GM19328 (cell line): Measurements from ENCODE around the gene NBPF1.
"Not testable (repeated sequence)": the region's sequence is repeated elsewhere in the genome, so short reads cannot be mapped to it uniquely, and the experiment has no call there.

ENCODE experiments used
- ATAC-seq: cut with Tn5 transposase; IDR thresholded peaks from one replicate; pipeline ENCODE4 v1.9.1; 2021; ENCODE audit warnings: mild to moderate bottlenecking, moderate library complexity; ENCODE audit not compliant: unreplicated experiment

NBPF1 gene

GRCh38 chr1:16553244-16553643 is 60.1 kb downstream of the NBPF1 start:
- ATAC-seq, result not testable (repeated sequence)

- not testable (repeated sequence) for ATAC-seq
Observed at GRCh38 chr1:16550212-16550918, 63.0 kb downstream of the NBPF1 start.

GRCh38 chr1:16549545-16549944 is 63.8 kb downstream of the NBPF1 start:
- not testable (repeated sequence) for ATAC-seq

- ATAC-seq, result not testable (repeated sequence)
Observed at GRCh38 chr1:16547502-16548241, 65.7 kb downstream of the NBPF1 start.

- not testable (repeated sequence) for ATAC-seq
Observed at GRCh38 chr1:16545682-16546095, 67.7 kb downstream of the NBPF1 start.

- ATAC-seq, result not testable (repeated sequence)
Observed at GRCh38 chr1:16540421-16540893, 72.9 kb downstream of the NBPF1 start.

GRCh38 chr1:16537528-16537927 is 75.8 kb downstream of the NBPF1 start:
- not testable (repeated sequence) for ATAC-seq

GRCh38 chr1:16536796-16537195 is 76.6 kb downstream of the NBPF1 start:
- ATAC-seq, result not testable (repeated sequence)

- ATAC-seq, result not testable (repeated sequence)
Observed at GRCh38 chr1:16535898-16536297, 77.5 kb downstream of the NBPF1 start.

- not testable (repeated sequence) for ATAC-seq
Observed at GRCh38 chr1:16535487-16535886, 77.9 kb downstream of the NBPF1 start.

- not testable (repeated sequence) for ATAC-seq
Observed at GRCh38 chr1:16534829-16535456, 78.4 kb downstream of the NBPF1 start.

GRCh38 chr1:16534239-16534828 is 79.0 kb downstream of the NBPF1 start:
- ATAC-seq, result not testable (repeated sequence)

GRCh38 chr1:16532235-16532991 is 81.0 kb downstream of the NBPF1 start:
- ATAC-seq, result not testable (repeated sequence)

GRCh38 chr1:16528338-16528737 is 85.0 kb downstream of the NBPF1 start:
- not testable (repeated sequence) for ATAC-seq

- ATAC-seq, result not testable (repeated sequence)
Observed at GRCh38 chr1:16525769-16526168, 87.6 kb downstream of the NBPF1 start.

GRCh38 chr1:16521679-16522078 is 91.7 kb downstream of the NBPF1 start:
- ATAC-seq, result not testable (repeated sequence)

GRCh38 chr1:16521288-16521583 is 92.1 kb downstream of the NBPF1 start:
- ATAC-seq, result no peak

- ATAC-seq, result not testable (repeated sequence)
Observed at GRCh38 chr1:16520435-16521287, 92.7 kb downstream of the NBPF1 start.

- ATAC-seq, result not testable (repeated sequence)
Observed at GRCh38 chr1:16519255-16519951, 94.0 kb downstream of the NBPF1 start.
